CD4-positive, alpha-beta T cell treated with Interleukin-1 beta for 1 hour (primary cell): Measurements from ENCODE around the gene VWA3A.
"Not testable (repeated sequence)": the region's sequence is repeated elsewhere in the genome, so short reads cannot be mapped to it uniquely, and the experiment has no call there.

Experiments used
- DNase-seq, 2 donors: peaks; one replicate each; pipeline ENCODE4 v3.0.0-alpha.2; 2020 to 2022

The VWA3A gene

GRCh38 chr16:22091721-22092120, 620 bp upstream of the VWA3A start:
- DNase-seq, result no peak

DNA sequence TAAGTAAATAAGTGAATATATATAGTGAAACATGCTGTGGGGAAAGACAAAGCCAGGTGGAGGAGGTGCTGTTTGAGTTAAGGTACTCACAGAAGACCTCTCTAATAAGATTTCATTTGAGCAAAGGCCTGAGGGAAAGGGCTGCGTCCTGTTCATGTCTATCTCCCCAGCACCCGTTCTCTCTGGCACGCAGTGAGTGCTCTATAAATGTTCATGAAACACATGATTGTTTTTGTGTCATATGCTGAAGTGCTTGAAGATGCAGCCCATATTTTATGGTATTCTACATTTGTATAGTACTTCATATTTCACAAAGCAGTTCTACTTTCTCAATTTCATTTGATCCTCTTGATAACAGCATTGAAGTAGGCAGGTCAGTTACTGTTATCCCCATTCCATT, 990 bp downstream of the VWA3A start:
- no peak for DNase-seq

DNA sequence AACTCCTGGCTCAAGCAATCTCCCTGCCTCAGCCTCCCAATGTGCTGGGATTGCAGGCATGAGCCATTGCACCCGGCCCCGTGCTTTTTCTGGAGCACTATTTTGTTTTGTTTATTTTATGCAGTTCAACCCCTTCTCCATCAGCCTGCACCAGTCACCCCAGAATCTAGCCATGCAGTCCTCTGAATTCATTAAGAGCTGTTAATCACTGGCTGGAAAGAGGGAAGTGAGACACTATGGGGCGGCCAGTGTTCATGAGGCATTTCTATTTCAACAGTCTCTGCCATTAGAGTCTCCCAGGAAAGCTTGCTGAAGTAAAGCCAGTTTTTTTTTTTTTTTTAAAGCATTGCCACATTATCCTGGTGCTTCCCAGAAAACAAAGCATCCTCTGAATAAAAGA, 1.7 kb downstream of the VWA3A start:
- no peak for DNase-seq

- peak in 1 of 2 donors; percentile 43 for DNase-seq
Measured at GRCh38 chr16:22098405-22099255, 6.3 kb downstream of the VWA3A start.

- no peak for DNase-seq
Measured at GRCh38 chr16:22099256-22099975, 7.1 kb downstream of the VWA3A start.

DNA sequence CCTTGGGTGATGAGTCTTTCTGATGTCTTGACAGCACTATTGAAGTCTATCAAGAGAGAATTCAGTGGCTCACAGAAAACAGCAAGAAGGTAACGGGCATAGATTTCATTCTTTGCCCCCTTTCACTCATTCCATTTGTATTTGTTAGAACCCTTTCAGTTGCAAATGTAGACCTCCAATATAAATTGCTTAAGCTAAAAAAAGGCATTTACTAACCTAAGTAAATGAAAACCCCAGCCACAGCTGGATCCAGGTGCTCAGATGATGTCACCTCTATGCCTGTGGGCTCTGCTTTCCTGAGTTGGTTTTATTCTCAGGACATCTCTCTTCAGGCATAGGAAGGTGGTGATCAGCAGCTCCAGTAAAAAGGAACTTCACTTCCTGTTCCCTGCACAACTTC, 11.1 kb downstream of the VWA3A start:
- DNase-seq, result no peak

DNA sequence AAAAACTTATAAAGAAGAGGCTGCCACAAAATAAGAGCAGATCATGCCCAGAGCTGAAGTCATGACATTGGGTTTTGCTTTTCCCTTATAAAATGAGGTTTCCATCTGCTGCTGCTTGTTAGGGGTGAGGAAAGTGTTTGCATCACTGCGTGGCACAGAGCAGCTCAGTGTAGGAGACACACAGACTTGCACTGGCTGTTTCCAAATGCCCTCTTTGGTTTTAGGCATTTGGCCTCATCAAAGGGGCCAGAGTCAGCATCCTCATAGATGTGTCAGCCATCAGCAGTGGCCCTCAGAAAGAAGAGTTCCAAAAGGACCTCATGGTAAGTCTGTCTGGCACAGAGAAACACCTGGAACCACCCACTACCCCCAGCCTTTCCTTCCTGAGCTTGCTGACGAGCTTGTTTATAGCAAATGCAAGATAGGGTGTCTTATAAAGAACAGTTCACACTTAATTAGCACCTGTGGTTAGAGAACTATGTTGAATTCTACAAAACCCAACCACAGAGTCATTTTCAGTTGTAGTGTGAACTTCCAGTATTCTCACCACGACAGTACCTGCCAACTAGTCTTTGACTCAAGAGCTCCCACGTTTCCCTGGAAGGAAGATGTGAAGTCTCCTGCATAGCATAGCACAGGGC, 17.0 kb downstream of the VWA3A start:
- peak in 1 of 2 donors; percentile 3 for DNase-seq

GRCh38 chr16:22111629-22112028, 19.3 kb downstream of the VWA3A start:
- DNase-seq, result not testable (repeated sequence)

DNA sequence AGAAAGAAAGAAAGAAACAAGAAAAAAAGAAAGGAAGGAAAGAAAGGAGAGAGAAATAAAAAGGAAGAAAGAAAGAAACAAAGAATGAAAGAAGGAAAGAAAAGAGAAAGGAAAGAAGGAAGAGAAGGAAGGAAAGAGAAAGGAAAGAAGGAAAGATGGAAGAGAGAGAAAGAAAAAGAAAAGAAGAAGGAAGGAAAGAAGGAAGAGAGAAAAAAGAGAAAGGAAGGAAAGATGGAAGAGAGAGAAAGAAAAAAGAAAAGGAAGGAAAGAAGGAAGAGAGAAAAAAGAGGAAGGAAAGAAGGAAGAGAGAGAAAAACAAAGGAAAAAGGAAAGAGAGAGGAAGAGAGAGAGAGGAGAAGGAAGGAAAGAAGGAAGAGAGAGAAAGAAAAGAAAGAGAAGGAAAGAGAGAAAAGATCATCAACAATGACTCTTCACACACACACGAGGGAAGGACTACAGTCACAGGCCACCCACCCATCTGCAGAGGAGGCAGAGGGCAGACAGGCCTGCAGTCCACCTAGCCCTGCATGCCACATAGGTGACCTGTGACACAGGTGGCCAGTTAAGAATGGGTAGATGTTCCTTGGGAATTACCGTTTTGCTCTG, 23.9 kb downstream of the VWA3A start:
- DNase-seq, result no peak

GRCh38 chr16:22117609-22118008, 25.3 kb downstream of the VWA3A start:
- DNase-seq, result no peak

GRCh38 chr16:22120440-22120839, 28.1 kb downstream of the VWA3A start:
- no peak for DNase-seq

- DNase-seq, result no peak
Measured at GRCh38 chr16:22122239-22122638, 29.9 kb downstream of the VWA3A start.

- DNase-seq, result no peak
Measured at GRCh38 chr16:22123146-22123545, 30.8 kb downstream of the VWA3A start.

GRCh38 chr16:22123759-22124490, 31.6 kb downstream of the VWA3A start:
- no peak for DNase-seq

DNA sequence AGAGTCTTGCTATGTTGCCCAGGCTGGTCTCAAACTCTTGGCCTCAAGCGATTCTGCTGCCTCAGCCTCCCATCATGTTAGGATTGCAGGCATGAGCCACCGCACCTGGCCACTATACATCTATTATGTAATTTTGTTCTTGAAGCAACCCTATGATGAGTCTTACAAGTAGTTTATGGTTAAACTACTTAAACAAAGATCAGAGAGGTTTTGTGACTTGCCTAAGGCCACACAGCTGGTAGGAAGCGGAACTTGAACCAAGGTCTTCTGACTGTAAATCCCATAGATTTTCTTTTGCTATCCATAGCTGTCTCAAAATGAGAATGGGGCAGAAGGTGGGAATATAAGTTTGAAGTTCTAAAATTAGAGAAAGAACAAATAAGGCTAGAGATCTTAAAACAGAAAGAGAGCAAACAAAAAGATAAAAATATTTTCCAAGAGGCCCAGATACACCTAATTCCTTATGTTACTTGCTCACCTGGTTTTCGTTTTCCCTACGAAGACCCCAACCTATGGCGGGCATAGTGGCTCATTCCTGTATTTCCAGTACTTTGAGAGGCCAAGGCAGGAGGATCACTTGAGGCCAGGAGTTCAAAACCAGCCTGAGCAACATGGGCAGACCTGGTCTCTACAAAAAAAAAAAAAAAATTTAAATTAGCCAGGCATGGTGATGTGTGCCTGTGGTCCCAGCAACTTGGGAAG, 32.4 kb downstream of the VWA3A start:
- no peak for DNase-seq

- no peak for DNase-seq
Measured at GRCh38 chr16:22126037-22126558, 33.8 kb downstream of the VWA3A start.

DNA sequence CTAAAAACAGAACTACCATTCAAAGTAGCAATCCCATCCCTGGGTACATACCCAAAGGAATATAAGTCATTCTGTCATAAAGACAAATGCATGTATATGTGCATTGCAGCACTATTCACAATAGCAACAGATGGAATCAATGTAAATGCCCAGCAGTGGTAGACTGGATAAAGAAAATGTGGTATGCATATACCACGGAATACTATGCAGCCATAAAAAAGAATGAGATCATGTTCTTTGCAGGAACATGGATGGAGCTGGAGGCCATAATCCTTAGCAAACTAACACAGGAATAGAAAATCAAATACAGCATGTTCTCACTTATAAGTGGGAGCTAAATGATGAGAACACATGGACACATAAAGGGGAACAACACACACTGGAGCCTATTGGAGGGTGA, 36.2 kb downstream of the VWA3A start:
- not testable (repeated sequence) for DNase-seq

GRCh38 chr16:22130528-22130927, 38.2 kb downstream of the VWA3A start:
- no peak for DNase-seq

DNA sequence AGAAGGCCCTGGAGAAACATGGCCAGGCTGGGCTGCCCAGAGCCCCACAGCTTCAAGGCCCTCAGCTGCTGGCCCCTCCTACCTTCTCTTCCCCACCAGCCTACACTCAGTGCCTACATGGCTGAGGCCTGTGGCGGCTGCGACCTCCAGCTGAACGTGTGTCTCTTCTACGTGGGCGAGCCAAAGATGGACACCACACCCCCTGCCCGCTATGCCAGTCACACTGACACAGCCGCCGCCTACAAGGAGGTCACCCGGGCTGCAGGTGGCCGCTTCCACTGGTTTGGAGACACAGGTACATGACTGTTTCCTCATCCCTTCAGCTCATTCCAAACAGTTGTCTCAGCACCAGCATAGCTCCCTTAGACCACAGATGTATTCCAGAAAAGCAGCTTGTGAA, 40.5 kb downstream of the VWA3A start:
- DNase-seq, result no peak

GRCh38 chr16:22138482-22138881, 46.1 kb downstream of the VWA3A start:
- DNase-seq, result no peak

- no peak for DNase-seq
Measured at GRCh38 chr16:22139008-22139407, 46.7 kb downstream of the VWA3A start.

GRCh38 chr16:22139732-22140131, 47.4 kb downstream of the VWA3A start:
- DNase-seq, result no peak
